Cardiac fibroblast (primary cell): ENCODE measurements around the gene ACTN3.

Source experiments
- DNase-seq, 2 donors: peaks; one replicate each; pipeline versions ENCODE4 v3.0.0 to v3.0.0-alpha.2; 2010; ENCODE audit warnings: low read depth in 2 of 2
- H3K4me3 ChIP-seq, 2 donors: replicated peaks in 1 of 2; 1 replicate in 1 of 2; 2 replicates in 1 of 2; pipeline ENCODE4 v1.5.1; 2011; ENCODE audit warnings: low read depth in 2 of 2, low read length in 2 of 2, mild to moderate bottlenecking in 2 of 2, moderate library complexity in 1 of 2
- TF ChIP-seq, protein P1 (sequence below): IDR thresholded peaks from one replicate; pipeline ENCODE4 v1.5.1; 2011; ENCODE audit warnings: low read depth, mild to moderate bottlenecking, low read length, inconsistent platforms

ACTN3 gene

GRCh38 chr11:66546368-66546965 lies at the start of gene ACTN3:
TSS of gene ACTN3 (plus strand) at chr11:66546903. CDS start at chr11:66546938, 35 bp downstream.
- TF ChIP-seq, protein P1, sequence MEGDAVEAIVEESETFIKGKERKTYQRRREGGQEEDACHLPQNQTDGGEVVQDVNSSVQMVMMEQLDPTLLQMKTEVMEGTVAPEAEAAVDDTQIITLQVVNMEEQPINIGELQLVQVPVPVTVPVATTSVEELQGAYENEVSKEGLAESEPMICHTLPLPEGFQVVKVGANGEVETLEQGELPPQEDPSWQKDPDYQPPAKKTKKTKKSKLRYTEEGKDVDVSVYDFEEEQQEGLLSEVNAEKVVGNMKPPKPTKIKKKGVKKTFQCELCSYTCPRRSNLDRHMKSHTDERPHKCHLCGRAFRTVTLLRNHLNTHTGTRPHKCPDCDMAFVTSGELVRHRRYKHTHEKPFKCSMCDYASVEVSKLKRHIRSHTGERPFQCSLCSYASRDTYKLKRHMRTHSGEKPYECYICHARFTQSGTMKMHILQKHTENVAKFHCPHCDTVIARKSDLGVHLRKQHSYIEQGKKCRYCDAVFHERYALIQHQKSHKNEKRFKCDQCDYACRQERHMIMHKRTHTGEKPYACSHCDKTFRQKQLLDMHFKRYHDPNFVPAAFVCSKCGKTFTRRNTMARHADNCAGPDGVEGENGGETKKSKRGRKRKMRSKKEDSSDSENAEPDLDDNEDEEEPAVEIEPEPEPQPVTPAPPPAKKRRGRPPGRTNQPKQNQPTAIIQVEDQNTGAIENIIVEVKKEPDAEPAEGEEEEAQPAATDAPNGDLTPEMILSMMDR: no peak
- peak within 1 kb of the TSS; percentile 65 to 76 for H3K4me3 ChIP-seq
- DNase-seq: peak in 1 of 2 donors; percentile 46

- TF ChIP-seq, protein P1: no peak
- no peak overlapping the region for H3K4me3 ChIP-seq
- no peak for DNase-seq
Observed at GRCh38 chr11:66497206-66497605, 49.5 kb upstream of the ACTN3 start.

- DNase-seq: no peak
- TF ChIP-seq, protein P1: no peak
Observed at GRCh38 chr11:66498506-66498905, 48.2 kb upstream of the ACTN3 start.

GRCh38 chr11:66505276-66505816 lies 41.4 kb upstream of the ACTN3 start:
- DNase-seq: no peak
- TF ChIP-seq, protein P1: no peak
- no peak overlapping the region for H3K4me3 ChIP-seq

More at GRCh38 chr11:66498506-66498905, 48.2 kb upstream of the ACTN3 start:
- no peak overlapping the region for H3K4me3 ChIP-seq

- no peak for DNase-seq
- TF ChIP-seq, protein P1: no peak
- no peak overlapping the region for H3K4me3 ChIP-seq
Observed at GRCh38 chr11:66509131-66509561, 37.6 kb upstream of the ACTN3 start.

DNA sequence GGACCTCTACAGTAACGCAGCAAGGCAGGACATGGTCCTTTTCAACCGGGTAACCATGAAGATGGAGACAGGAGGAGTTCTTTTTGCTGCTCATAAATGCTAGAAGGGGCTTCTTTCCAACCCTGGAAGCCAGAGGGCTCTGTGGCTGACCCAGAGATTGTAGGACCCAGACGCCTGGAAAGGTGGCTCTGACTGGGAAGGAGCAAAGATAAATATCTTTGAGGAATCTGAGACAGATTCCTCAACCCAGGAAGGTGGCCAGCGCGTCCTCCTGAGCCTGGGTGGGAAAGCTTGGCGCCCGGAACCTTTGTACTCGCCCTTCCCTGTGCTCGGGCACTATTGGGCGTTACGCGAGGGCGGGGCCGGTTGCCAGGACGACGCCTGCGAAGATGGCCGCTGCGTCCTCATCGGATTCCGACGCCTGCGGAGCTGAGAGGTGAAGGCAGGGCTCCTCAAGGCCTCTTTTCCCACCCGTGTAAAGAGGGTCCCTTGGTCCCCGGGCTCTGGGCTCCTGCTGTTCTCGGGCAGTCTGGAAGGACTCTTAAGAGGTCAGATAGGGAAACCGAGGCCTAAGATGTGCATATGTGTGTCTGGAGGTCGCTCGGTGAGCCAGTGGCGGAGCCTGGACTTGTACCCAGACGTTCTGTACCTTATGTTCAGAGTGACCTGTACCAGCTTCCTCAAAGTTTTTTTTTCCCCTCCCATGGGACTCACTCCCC lies 36.3 kb upstream of the ACTN3 start, which contains the start of gene BBS1:
TSS of gene BBS1 (plus strand) at position 365 of the 719 bp plus-strand sequence. CDS start at position 390, 25 bp downstream.
- peak; percentile 79 to 80 for DNase-seq
- H3K4me3 ChIP-seq: peak within 1 kb of the TSS; percentile 75 to 83
- TF ChIP-seq, protein P1: no peak
